ENCODE data around the gene ATOSB.

ATOSB gene

DNA sequence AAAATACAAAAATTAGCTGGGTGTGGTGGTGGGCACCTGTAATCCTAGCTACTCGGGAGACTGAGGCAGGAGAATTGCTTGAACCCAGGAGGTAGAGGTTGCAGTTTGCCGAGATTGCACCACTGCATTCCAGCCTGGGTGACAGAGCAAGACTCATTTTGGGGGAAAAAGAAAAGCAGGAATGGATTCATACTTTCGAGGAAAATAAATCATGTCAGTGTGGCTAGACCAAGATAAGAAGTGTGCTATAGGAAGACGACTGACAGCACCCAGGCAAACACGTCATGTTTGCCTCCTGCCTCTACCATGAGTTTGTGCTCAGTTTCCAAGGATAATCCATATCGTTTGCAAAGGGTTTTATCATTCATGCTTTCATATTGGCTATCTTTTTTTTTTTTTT is 19.3 kb upstream of the ATOSB start:
- TF ChIP-seq GATA3 (IDR thresholded peaks at IDR 0.05; ENCODE audit: low read depth, low read length): no peak
- TF ChIP-seq GATA2 (IDR thresholded peaks at IDR 0.05; ENCODE audit: low read depth, low read length): no peak

DNA sequence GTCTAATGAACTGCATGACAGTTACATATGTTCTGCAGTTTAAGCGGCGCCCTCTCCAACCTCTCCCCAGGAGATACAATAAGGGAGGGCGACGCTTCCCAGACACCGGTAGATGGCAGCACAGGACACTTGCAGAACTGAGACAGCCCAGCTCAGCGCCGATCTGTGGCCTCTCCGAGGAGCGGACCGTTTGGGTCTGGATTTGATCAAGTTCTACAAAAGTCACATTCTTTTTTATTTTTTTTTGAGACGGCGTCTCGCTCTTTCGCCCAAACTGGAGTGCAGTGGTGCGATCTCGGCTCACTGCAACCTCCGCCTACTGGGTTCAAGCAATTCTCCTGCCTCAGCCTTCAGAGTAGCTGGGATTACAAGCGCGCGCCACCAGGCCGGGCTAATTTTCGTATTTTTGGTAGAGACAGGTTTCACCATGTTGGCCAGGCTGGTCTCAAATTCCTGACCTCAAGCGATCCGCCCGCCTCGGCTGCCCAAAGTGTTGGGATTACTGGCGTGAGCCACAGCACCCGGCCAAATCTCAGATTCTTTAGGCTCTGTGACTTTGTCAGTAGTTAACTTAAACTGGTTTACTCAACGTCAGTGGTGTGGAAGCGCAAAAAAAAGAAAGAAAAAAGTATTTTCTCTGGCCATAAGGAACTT is 1.4 kb upstream of the ATOSB start:
- TF ChIP-seq GATA3 (IDR thresholded peaks at IDR 0.05; ENCODE audit: low read depth, low read length) (no peak), GATA2 (IDR thresholded peaks at IDR 0.05; ENCODE audit: low read depth, low read length) (no peak)

DNA sequence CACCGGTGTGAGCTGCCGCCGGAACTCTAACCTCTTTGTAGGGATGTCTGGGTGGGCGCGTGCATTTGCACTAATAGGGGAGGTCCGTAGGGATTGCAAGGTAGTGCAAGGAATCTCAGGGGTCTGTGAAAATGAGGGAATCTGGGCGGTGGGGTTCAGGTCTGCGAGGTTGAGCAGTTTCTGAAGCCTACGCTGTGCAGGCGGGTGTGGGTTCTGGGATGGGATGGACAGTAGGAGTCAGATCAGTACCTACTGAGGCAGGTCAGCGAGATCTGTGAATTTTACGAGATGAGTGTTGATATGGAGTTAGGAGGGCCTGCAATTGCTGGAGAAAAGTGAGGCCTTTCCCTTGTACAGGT is 856 bp upstream of the ATOSB start:
- TF ChIP-seq GATA3 (IDR thresholded peaks at IDR 0.05; ENCODE audit: low read depth, low read length) (no peak), GATA2 (IDR thresholded peaks at IDR 0.05; ENCODE audit: low read depth, low read length) (no peak)

DNA sequence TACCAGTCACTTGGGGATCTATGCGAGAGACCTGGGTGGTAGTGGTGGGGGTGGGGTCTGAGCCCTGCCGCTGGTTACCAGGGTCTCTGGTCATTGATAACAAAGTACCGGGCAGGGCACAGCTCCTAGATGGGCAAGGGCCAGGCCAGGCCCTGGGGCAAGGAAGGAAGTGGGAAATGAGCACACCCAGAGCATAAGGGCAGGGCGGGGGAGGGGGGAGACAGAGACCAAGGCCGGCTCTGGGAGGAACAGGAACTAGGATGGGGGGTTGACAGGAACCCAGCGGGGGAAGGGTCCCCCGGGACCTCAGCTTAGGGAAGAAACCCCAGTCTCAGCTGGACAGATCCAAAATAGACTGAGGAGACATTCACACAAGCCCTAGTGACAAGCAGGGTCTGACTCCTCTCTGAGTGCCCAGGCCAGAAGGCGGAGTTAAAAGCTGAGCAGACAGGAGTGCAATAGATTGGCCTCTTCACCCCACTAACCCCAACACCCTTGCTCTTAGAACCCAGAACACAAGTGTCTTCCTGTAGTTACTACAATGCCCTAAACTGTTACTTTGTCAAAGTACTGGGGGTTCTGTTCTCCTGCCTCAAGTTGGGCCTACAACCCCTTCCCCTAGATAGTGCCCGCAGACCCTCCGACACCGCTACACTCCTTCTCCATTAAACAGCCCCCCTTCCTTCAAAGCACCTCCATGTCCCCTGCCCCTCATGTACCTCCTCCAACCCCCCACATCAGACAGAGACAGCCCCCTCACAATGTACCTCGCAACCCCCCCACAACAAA is 628 bp downstream of the ATOSB start:
- TF ChIP-seq GATA3 (IDR thresholded peaks at IDR 0.05; ENCODE audit: low read depth, low read length) (no peak), GATA2 (IDR thresholded peaks at IDR 0.05; ENCODE audit: low read depth, low read length) (no peak)

DNA sequence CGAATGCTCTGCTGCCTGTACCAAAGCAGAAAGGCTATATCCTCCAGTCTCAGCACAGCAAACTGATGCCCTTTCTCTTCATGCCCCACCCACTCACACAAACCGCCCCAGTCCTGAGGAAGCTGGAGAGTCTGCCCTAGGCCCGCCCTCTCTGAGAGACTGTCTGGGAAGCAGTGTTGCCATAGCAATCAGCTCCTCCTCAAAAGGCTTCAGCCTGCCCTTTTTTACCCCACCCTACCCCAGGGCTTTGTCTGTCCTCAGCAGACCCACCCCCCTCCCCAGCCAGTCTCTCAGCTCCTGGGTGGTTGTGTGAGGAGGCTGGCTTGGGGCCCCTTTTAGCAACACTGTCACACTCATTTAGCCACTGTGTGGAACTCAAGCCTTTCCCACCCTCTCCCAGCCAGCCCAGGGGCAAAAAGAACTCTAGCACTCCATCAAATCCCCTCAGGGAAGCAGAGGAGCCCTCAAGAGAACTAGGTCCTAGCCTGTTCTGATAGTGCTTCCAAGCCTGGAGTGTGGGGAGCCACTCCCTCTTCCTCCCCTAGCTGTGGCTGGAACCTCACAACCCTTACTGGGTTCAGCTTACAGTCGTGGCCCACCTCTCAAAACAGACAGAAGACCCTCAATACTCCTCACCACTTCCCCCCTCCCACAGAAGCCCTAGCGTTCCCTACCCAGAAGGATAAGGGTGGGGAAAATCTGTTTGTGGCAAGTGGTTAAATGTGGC is 1.4 kb downstream of the ATOSB start:
- TF ChIP-seq GATA3 (IDR thresholded peaks at IDR 0.05; ENCODE audit: low read depth, low read length) (no peak), GATA2 (IDR thresholded peaks at IDR 0.05; ENCODE audit: low read depth, low read length) (no peak)

DNA sequence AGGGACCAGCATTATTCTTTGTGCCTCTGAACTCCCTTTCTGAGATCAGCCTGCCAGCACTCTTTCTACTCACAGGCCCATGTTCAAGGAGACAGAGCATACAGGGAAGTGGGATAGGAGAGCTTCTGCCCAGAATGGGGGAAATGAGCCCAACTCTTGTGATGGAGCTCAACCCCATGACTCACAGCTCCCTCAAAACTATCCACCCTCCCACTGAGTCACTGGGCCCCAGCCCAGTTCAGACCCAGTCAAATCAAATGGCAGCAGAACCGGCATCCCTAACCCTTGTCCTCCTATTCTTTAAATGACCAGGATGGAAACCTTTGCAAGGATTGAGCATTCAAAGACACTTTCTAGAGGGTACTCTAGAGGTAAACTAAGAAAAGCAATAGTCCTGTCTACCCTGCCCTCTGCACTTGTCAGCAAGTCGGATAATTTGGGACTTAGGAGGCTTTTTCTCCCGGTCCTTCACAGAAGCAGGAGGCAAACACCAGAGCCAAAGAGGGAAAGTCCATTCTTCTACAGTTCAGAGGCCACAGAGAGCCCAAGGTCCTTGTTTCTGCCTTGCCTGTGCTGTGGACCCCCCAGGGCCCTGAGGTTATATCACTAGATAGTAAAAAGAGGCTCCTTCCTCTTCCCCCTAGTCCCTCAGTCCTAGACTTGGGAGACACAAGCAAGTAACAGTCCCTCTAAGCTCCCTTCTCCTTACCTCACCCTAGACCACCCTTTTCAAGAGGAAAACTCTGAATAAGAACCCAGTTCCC is 3.2 kb downstream of the ATOSB start:
- TF ChIP-seq GATA2 (IDR thresholded peaks at IDR 0.05; ENCODE audit: low read depth, low read length) (no peak), GATA3 (IDR thresholded peaks at IDR 0.05; ENCODE audit: low read depth, low read length) (no peak)

DNA sequence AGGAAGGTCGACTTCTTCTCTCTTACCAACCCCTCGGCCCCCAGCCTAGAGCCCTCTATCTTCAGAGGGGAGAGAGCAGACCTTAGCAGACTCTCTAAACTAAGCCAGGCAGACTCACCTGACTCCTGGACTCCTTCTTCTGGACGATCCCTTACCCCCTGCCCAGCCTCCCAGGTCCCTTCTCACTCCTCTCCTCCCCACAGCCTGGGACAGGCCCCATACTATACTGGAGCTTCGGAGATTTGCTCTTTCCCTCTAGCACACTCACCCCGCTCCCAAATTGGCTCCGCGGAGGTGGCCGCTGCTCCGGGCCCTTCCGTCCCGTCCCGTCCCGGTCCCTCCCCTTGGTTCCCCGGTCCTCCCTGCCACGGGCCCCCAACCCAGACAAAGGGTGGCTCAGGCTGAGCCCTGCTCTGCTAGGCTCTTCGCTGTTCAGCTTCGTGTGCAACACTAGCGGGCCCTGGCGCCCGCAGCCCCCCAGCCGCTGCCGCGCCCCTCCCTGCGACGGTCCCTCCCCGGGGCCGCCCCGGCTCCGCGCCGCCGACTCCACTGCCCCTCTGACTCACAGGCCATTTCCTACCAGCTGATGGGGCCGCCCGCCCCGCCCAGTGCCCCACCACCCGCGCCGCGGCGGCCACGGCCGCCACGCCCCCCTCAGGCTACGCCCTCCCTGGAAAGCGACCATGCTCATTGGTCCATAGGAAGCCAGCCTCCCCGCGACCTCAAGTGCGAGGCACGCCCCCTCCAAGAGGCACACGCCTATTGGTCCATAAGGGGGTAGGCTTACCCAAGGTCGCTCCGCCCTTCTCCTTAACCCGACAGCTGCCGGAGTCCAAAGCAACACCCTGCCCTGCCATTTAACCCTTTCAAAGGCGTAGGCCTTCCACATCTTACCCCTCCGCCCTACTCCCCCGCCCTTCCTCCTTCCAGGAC is 4.4 kb downstream of the ATOSB start:
- no peak for TF ChIP-seq GATA2 (IDR thresholded peaks at IDR 0.05; ENCODE audit: low read depth, low read length)
- TF ChIP-seq GATA3 (IDR thresholded peaks at IDR 0.05; ENCODE audit: low read depth, low read length): no peak

DNA sequence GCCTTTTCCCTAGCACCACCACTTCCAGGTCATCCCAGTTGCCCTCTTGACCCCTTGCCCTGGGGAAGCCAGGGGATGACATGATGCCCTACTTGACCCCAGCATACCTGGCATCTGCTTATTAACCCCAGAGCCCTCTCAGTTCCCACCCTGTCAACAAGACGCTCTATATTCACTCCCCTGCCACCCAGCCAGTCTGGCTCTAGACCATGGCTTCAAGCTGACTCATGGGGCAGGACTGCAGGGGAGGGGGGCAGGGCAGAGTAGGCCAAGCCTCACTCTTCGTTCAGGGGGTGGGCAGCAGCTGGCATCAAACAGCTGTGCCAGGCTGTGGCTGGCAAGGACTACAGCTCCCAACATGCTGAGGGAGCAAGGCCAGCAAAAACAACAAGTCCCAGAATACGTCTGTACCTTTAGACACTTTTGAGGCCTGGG is 5.3 kb downstream of the ATOSB start:
- TF ChIP-seq GATA3 (IDR thresholded peaks at IDR 0.05; ENCODE audit: low read depth, low read length) (no peak), GATA2 (IDR thresholded peaks at IDR 0.05; ENCODE audit: low read depth, low read length) (no peak)

DNA sequence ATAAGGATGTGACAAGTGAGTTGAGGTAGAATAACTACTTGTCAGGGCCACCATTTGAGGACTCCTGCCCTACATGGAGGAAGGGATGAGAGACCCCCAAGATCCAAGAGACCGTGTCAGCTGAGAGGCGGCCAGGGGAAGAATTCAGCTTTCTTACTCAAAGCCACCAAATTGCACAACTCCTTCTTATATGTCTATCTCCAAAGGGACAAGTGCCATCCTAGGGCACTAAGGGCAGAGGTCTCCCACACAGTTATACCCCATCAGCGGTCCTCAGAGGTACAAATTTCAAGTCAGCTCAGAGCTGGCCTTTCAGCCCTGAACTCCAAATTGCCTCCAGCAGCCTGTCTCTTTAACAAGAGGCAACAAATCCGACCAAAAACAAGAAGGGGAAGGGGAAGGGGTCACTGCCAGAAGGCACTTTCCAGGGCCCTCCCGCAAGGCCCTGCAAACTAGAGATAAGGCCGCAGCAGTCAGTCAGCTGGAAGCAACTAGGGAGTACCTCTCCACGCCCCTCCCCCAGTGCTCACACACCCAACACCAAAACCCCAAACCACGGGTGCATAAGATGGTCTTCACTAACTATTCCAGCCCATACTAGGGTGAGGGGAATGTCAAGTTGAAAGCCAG is 6.6 kb downstream of the ATOSB start:
- TF ChIP-seq GATA2 (IDR thresholded peaks at IDR 0.05; ENCODE audit: low read depth, low read length): no peak
- no peak for TF ChIP-seq GATA3 (IDR thresholded peaks at IDR 0.05; ENCODE audit: low read depth, low read length)

DNA sequence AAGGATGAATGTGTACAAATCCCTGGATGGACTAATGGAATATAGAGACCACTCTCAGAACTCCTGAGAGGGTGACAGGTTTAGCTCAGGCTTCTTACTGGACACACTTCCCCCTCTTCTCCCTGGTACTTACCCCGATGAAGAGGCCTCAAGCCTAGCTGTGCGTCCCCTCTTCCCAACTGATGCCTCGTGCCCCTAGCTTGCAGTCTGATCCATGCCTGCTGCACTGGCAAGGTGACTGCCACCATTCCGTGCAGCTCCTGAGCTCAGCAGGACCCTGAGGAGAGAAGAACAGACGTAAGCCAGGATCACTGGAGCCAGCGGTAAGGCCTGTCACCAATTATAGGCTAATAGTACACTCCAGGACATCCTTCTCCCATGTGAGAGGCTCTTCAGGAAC is 7.2 kb downstream of the ATOSB start:
- TF ChIP-seq GATA2 (IDR thresholded peaks at IDR 0.05; ENCODE audit: low read depth, low read length) (no peak), GATA3 (IDR thresholded peaks at IDR 0.05; ENCODE audit: low read depth, low read length) (no peak)

DNA sequence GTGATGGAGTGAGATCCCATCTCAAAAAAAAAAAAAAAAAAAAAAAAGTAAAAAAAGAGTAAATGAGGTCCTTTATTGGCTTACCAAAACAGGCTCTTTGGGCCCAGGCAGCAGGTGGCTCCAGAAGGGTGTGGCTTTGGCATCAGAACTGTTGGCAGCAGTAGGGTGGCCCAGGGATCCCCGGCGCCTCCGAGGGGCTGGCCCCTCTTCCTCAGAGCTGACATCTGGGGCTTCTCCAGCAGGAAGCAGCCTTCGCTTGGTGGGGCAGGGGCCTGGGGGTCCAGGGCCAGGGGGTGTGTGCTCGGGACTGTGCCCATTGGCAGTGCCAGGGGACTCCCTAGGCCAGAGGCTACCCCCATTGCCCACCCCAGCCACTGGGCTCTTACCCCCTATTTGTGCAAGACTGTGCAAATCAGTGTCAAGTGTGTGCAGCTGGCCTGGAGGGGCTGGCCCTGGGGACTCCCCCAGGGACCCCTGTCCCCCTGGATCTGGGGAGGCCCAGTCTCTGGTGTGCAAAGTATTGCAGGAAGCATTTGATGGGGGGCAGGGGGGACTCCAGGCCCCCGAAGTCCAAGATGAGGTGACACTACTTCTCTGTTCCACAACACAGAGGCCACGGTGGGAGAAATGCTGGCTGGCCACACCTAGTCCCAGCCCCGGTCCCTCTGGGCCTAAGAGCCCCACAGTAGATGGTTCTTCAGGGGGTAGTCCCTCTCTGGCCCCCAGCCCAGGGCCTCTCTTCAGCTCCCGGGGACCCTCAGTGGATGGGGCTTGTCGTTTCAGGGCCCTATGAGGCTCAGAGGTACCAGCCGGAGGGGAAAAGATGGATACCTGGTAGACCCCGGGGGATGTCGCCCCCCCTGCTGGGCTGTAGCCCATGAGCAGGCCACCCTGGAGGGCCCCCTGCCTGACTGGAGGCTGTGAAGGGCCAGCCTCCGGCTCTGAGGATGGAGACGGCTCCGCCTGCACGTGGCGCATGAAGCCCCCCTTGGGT is 8.1 kb downstream of the ATOSB start:
- TF ChIP-seq GATA2 (IDR thresholded peaks at IDR 0.05; ENCODE audit: low read depth, low read length) (no peak), GATA3 (IDR thresholded peaks at IDR 0.05; ENCODE audit: low read depth, low read length) (no peak)

DNA sequence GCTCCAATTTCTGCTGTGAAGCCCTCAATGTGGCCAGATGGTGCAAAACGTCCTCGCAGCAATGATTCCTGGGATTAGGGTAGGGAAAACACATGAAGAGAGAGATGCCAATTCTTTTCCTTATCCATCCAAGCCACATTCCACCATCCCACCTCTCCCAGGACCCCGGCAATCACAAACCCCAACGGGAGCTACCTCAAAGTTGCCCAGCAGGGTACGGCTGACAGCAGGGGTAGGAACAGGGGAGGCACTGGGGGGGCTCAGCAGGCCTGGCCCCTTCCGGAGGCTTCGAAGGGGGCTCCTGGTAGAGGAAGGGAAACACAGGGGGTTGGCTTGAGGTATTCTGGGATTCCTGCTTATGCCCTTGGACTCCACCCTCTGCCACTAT is 9.3 kb downstream of the ATOSB start:
- TF ChIP-seq GATA3 (IDR thresholded peaks at IDR 0.05; ENCODE audit: low read depth, low read length) (no peak), GATA2 (IDR thresholded peaks at IDR 0.05; ENCODE audit: low read depth, low read length) (no peak)
